Fibroblast of villous mesenchyme (primary cell): ENCODE measurements around the gene PTPRM. TPM values are rescaled to one million over a fixed set of nuclear protein-coding genes. Genes with fewer than 3 reads are reported as not detected.
A peak's percentile ranks its signal among the peaks of the same experiment; 100 is the strongest.

Source experiments
- DNase-seq: peaks from one replicate; pipeline ENCODE4 v3.0.0-alpha.2; 2010; ENCODE audit warnings: low read depth
- H3K4me3 ChIP-seq: 2 replicates; pipeline ENCODE4 v1.5.1; 2011; ENCODE audit warnings: low read depth, mild to moderate bottlenecking, low read length
- CTCF ChIP-seq: IDR thresholded peaks from 2 replicates; pipeline ENCODE4 v1.5.1; 2012; ENCODE audit warnings: low read depth, mild to moderate bottlenecking, low read length; ENCODE audit not compliant: insufficient read depth
- total RNA-seq: library from RNA; depleted of rRNA; stranded (reverse); fragments of >200 nt; gene quantifications from 2 replicates; pipeline ENCODE4 v1.2.3, GENCODE V29; 2012

Gene PTPRM
- total RNA-seq, 1 donor, result 56.1 TPM

GRCh38 chr18:8114480-8114879, 547.4 kb downstream of the PTPRM start:
- no peak for TF ChIP-seq CTCF
- no peak overlapping the region for H3K4me3 ChIP-seq
- DNase-seq, result no peak

GRCh38 chr18:8116341-8117005, 549.4 kb downstream of the PTPRM start:
- DNase-seq, result peak; percentile 68
- no peak overlapping the region for H3K4me3 ChIP-seq
- TF ChIP-seq CTCF, result no peak

- TF ChIP-seq CTCF, result no peak
- DNase-seq, result peak; percentile 59
- H3K4me3 ChIP-seq, result no peak overlapping the region
Observed at GRCh38 chr18:8117006-8117371, 549.9 kb downstream of the PTPRM start.

GRCh38 chr18:8121101-8121500, 554.0 kb downstream of the PTPRM start:
- no peak for DNase-seq
- no peak for TF ChIP-seq CTCF
- H3K4me3 ChIP-seq, result no peak overlapping the region

GRCh38 chr18:8121942-8122480, 554.9 kb downstream of the PTPRM start:
- TF ChIP-seq CTCF, result no peak
- peak; percentile 60 for DNase-seq
- no peak overlapping the region for H3K4me3 ChIP-seq

GRCh38 chr18:8124232-8125146, 557.4 kb downstream of the PTPRM start:
- no peak for TF ChIP-seq CTCF
- H3K4me3 ChIP-seq, result no peak overlapping the region
- DNase-seq, result no peak
